Measurements from ENCODE around the gene KRT4.

KRT4 gene

GRCh38 chr12:52782502-52782901 lies 31.4 kb downstream of the KRT4 start:
- H3K4ac ChIP-seq (ENCODE audit: low read depth, low read length), result no peak overlapping the region
- no peak overlapping the region for H2BK12ac ChIP-seq (ENCODE audit: low read length)
- no CpG with 5 or more reads among the region's 4 CpGs for WGBS (ENCODE audit: extremely low coverage, insufficient coverage, insufficient read length)
- H3K9ac ChIP-seq (ENCODE audit: low read length), result no peak overlapping the region
- H3K4me3 ChIP-seq (ENCODE audit: low read depth, low read length), result no peak overlapping the region
- peaks cover 2% of the 10 kb centered on the region for H3K9me3 ChIP-seq (ENCODE audit: insufficient read depth, low read depth, low read length)
- no peak overlapping the region for H3K23ac ChIP-seq (ENCODE audit: low read length)
- H3K18ac ChIP-seq (ENCODE audit: low read length), result no peak overlapping the region
- H3K36me3 ChIP-seq (ENCODE audit: control insufficient read depth in 1 of 2, insufficient read depth in 2 of 2, low read length in 2 of 2), result no peaks in the 10 kb centered on the region
- H3K27me3 ChIP-seq (ENCODE audit: insufficient read depth, low read length), result peaks cover 4% of the 10 kb centered on the region
- no peak overlapping the region for H3K27ac ChIP-seq (ENCODE audit: low read depth, low read length)
- H2AFZ ChIP-seq (ENCODE audit: insufficient read depth, low read length, poor library complexity), result no peak overlapping the region
- H4K91ac ChIP-seq (ENCODE audit: low read depth, low read length), result no peak overlapping the region
- no peak overlapping the region for H2BK120ac ChIP-seq (ENCODE audit: insufficient read depth, low read length, poor library complexity)
- H3K4me1 ChIP-seq (ENCODE audit: control insufficient read depth in 1 of 2, insufficient read depth in 2 of 2, low read length in 2 of 2), result no peaks in the 10 kb centered on the region
- H3K4me2 ChIP-seq (ENCODE audit: low read length), result no peak overlapping the region
- no peak overlapping the region for H2BK5ac ChIP-seq (ENCODE audit: low read depth, low read length, poor library complexity)
- H4K8ac ChIP-seq (ENCODE audit: low read depth, low read length), result no peak overlapping the region
- no peaks in the 10 kb centered on the region for H3K79me2 ChIP-seq (ENCODE audit: control insufficient read depth, insufficient read depth, low read length, poor library complexity)
- no peak overlapping the region for H2AK5ac ChIP-seq (ENCODE audit: low read length)
- H3K79me1 ChIP-seq (ENCODE audit: low read length), result no peaks in the 10 kb centered on the region
- no peak for DNase-seq
- no peak overlapping the region for H3K14ac ChIP-seq (ENCODE audit: low read length)
- H4K12ac ChIP-seq (ENCODE audit: low read depth, low read length), result no peak overlapping the region

DNA sequence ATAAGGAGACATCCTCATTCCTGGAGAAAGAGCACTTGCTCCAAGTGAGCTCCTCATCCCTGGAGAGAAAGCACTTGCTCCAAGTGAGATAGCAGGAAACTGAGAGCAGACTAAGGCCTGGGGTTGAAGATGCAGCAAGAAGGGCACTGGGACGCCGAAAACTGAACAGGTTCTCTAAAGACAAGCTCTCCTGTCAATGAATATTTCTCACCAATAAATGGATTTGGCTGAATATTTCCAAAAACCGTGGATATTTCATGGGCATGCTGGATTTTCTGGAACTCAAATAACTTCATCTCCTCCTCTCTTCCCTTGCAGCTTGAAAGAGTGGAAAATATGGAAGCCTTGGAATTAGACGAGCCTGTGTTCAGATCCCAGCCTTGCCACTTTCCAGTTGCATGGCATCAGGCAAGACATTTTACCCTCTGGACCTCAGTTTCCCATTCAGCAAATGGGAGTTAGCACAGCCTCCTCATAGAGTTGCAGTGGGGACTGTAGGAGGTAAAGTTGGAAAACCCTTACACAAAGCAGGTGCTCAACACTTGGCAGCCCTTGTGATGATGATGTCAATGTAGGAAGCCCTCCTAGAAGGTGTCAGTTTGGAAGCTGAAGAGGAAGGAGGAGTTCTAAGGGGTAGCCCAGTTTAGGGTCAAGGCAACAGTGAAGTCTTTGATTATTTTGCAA lies 32.4 kb downstream of the KRT4 start:
- Histone ChIP-seq H2BK12ac (ENCODE audit: low read length) (no peak overlapping the region), H3K4me3 (ENCODE audit: low read depth, low read length) (no peak overlapping the region), H3K23ac (ENCODE audit: low read length) (no peak overlapping the region), H2AFZ (ENCODE audit: insufficient read depth, low read length, poor library complexity) (no peak overlapping the region), H3K4ac (ENCODE audit: low read depth, low read length) (no peak overlapping the region), H3K79me1 (ENCODE audit: low read length) (no peaks in the 10 kb centered on the region), H4K12ac (ENCODE audit: low read depth, low read length) (no peak overlapping the region), H3K4me2 (ENCODE audit: low read length) (no peak overlapping the region), H3K9ac (ENCODE audit: low read length) (no peak overlapping the region), H3K18ac (ENCODE audit: low read length) (no peak overlapping the region), H4K91ac (ENCODE audit: low read depth, low read length) (no peak overlapping the region), H3K36me3 (ENCODE audit: control insufficient read depth in 1 of 2, insufficient read depth in 2 of 2, low read length in 2 of 2) (no peaks in the 10 kb centered on the region), H2BK120ac (ENCODE audit: insufficient read depth, low read length, poor library complexity) (no peak overlapping the region), H2AK5ac (ENCODE audit: low read length) (no peak overlapping the region), H4K8ac (ENCODE audit: low read depth, low read length) (no peak overlapping the region), H2BK5ac (ENCODE audit: low read depth, low read length, poor library complexity) (no peak overlapping the region), H3K14ac (ENCODE audit: low read length) (no peak overlapping the region), H3K9me3 (ENCODE audit: insufficient read depth, low read depth, low read length) (peaks cover 2% of the 10 kb centered on the region), H3K79me2 (ENCODE audit: control insufficient read depth, insufficient read depth, low read length, poor library complexity) (no peaks in the 10 kb centered on the region), H3K4me1 (ENCODE audit: control insufficient read depth in 1 of 2, insufficient read depth in 2 of 2, low read length in 2 of 2) (no peaks in the 10 kb centered on the region), H3K27me3 (ENCODE audit: insufficient read depth, low read length) (peaks cover 4% of the 10 kb centered on the region), H3K27ac (ENCODE audit: low read depth, low read length) (no peak overlapping the region)
- WGBS (ENCODE audit: extremely low coverage, insufficient coverage, insufficient read length), result no CpG with 5 or more reads among the region's 4 CpGs
- no peak for DNase-seq

- Histone ChIP-seq H2BK5ac (ENCODE audit: low read depth, low read length, poor library complexity) (no peak overlapping the region), H3K18ac (ENCODE audit: low read length) (no peak overlapping the region), H3K23ac (ENCODE audit: low read length) (no peak overlapping the region), H3K4me1 (ENCODE audit: control insufficient read depth in 1 of 2, insufficient read depth in 2 of 2, low read length in 2 of 2) (no peaks in the 10 kb centered on the region), H3K27me3 (ENCODE audit: insufficient read depth, low read length) (peaks cover 5% of the 10 kb centered on the region), H4K8ac (ENCODE audit: low read depth, low read length) (no peak overlapping the region), H2AFZ (ENCODE audit: insufficient read depth, low read length, poor library complexity) (no peak overlapping the region), H2BK12ac (ENCODE audit: low read length) (no peak overlapping the region), H3K36me3 (ENCODE audit: control insufficient read depth in 1 of 2, insufficient read depth in 2 of 2, low read length in 2 of 2) (no peaks in the 10 kb centered on the region), H3K4me2 (ENCODE audit: low read length) (no peak overlapping the region), H3K14ac (ENCODE audit: low read length) (no peak overlapping the region), H3K9me3 (ENCODE audit: insufficient read depth, low read depth, low read length) (peaks cover 2% of the 10 kb centered on the region), H4K12ac (ENCODE audit: low read depth, low read length) (no peak overlapping the region), H3K9ac (ENCODE audit: low read length) (no peak overlapping the region), H2AK5ac (ENCODE audit: low read length) (no peak overlapping the region), H3K4me3 (ENCODE audit: low read depth, low read length) (no peak overlapping the region), H3K79me1 (ENCODE audit: low read length) (no peaks in the 10 kb centered on the region), H4K91ac (ENCODE audit: low read depth, low read length) (no peak overlapping the region), H3K27ac (ENCODE audit: low read depth, low read length) (no peak overlapping the region), H2BK120ac (ENCODE audit: insufficient read depth, low read length, poor library complexity) (no peak overlapping the region), H3K79me2 (ENCODE audit: control insufficient read depth, insufficient read depth, low read length, poor library complexity) (no peaks in the 10 kb centered on the region), H3K4ac (ENCODE audit: low read depth, low read length) (no peak overlapping the region)
- WGBS (ENCODE audit: extremely low coverage, insufficient coverage, insufficient read length), result no CpG with 5 or more reads among the region's 6 CpGs
- DNase-seq, result no peak
Observed at GRCh38 chr12:52779914-52780313, 34.0 kb downstream of the KRT4 start.

DNA sequence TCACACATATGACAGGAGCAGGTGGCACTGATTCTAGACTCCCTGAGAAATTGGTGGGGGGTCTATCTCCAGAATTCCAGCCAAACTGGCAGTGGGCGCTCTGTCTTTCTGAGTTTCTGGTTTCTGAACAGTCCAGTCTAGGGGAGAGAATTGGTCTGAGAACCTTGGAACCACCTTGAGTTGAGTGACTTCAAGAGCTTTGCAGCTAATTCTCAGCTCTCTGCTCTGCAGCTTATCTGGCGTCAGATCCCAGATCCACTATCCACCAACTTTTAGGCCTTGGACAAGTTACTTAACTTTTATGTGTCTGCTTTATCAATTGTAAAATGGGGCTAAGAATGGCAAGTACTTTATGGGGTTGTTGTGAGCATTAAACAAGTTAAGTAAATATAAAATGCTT lies 35.1 kb downstream of the KRT4 start:
- DNase-seq, result no peak
- H3K18ac ChIP-seq (ENCODE audit: low read length), result no peak overlapping the region
- no CpG with 5 or more reads among the region's 2 CpGs for WGBS (ENCODE audit: extremely low coverage, insufficient coverage, insufficient read length)
- H3K14ac ChIP-seq (ENCODE audit: low read length), result no peak overlapping the region
- no peak overlapping the region for H4K8ac ChIP-seq (ENCODE audit: low read depth, low read length)
- no peak overlapping the region for H4K12ac ChIP-seq (ENCODE audit: low read depth, low read length)
- H2BK120ac ChIP-seq (ENCODE audit: insufficient read depth, low read length, poor library complexity), result no peak overlapping the region
- no peaks in the 10 kb centered on the region for H3K36me3 ChIP-seq (ENCODE audit: control insufficient read depth in 1 of 2, insufficient read depth in 2 of 2, low read length in 2 of 2)
- no peaks in the 10 kb centered on the region for H3K4me1 ChIP-seq (ENCODE audit: control insufficient read depth in 1 of 2, insufficient read depth in 2 of 2, low read length in 2 of 2)
- H2AK5ac ChIP-seq (ENCODE audit: low read length), result no peak overlapping the region
- H3K23ac ChIP-seq (ENCODE audit: low read length), result no peak overlapping the region
- H3K4me2 ChIP-seq (ENCODE audit: low read length), result no peak overlapping the region
- no peak overlapping the region for H3K9ac ChIP-seq (ENCODE audit: low read length)
- H2AFZ ChIP-seq (ENCODE audit: insufficient read depth, low read length, poor library complexity), result no peak overlapping the region
- H3K79me1 ChIP-seq (ENCODE audit: low read length), result no peaks in the 10 kb centered on the region
- no peak overlapping the region for H3K4ac ChIP-seq (ENCODE audit: low read depth, low read length)
- no peak overlapping the region for H3K4me3 ChIP-seq (ENCODE audit: low read depth, low read length)
- peaks cover 8% of the 10 kb centered on the region for H3K27me3 ChIP-seq (ENCODE audit: insufficient read depth, low read length)
- H2BK5ac ChIP-seq (ENCODE audit: low read depth, low read length, poor library complexity), result no peak overlapping the region
- peaks cover 2% of the 10 kb centered on the region for H3K9me3 ChIP-seq (ENCODE audit: insufficient read depth, low read depth, low read length)
- H3K79me2 ChIP-seq (ENCODE audit: control insufficient read depth, insufficient read depth, low read length, poor library complexity), result no peaks in the 10 kb centered on the region
- H3K27ac ChIP-seq (ENCODE audit: low read depth, low read length), result no peak overlapping the region
- no peak overlapping the region for H2BK12ac ChIP-seq (ENCODE audit: low read length)
- H4K91ac ChIP-seq (ENCODE audit: low read depth, low read length), result no peak overlapping the region
